Activated naive CD4-positive, alpha-beta T cell treated with anti-CD3 and anti-CD28 coated beads for 36 hours (primary cell): ENCODE data around the gene RNF222. TPM values are rescaled to one million over a fixed set of nuclear protein-coding genes. Genes with fewer than 3 reads are reported as not detected.
"Not testable (repeated sequence)": the region's sequence is repeated elsewhere in the genome, so short reads cannot be mapped to it uniquely, and the experiment has no call there.

Experiments
- CTCF ChIA-PET: fragments of 350-600 bp; sonication (Branson Sonifier 250); formaldehyde crosslinking; loops from one replicate; lab custom pipeline; 2021; ENCODE audit warnings: antibody characterized with exemption; lab: Charles Lee
- DNase-seq: peaks from one replicate; pipeline ENCODE4 v3.0.0-alpha.2; 2020
- H3K27ac Mint-ChIP-seq: one replicate; pipeline ENCODE4 v1.8.0; 2021; ENCODE audit warnings: mild to moderate bottlenecking, mixed read lengths
- H3K27me3 Mint-ChIP-seq: one replicate; pipeline ENCODE4 v1.8.0; 2021; ENCODE audit warnings: low read depth, mixed read lengths
- H3K36me3 Mint-ChIP-seq: one replicate; pipeline ENCODE4 v1.8.0; 2021; ENCODE audit warnings: low read depth, mixed read lengths
- H3K4me1 Mint-ChIP-seq: one replicate; pipeline ENCODE4 v1.8.0; 2021; ENCODE audit warnings: low read depth, mixed read lengths
- H3K4me3 Mint-ChIP-seq: one replicate; pipeline ENCODE4 v1.8.0; 2021; ENCODE audit warnings: mild to moderate bottlenecking, moderate library complexity, mixed read lengths
- H3K9me3 Mint-ChIP-seq: one replicate; pipeline ENCODE4 v1.8.0; 2021; ENCODE audit warnings: mixed read lengths
- intact Hi-C: fragments of 100-400 bp; cut with micrococcal nuclease; formaldehyde crosslinking; loops from one replicate; pipeline ENCODE4 v1.15.1; 2023
- total RNA-seq, 2 experiments: library from RNA; stranded (reverse); gene quantifications; one replicate each; pipeline ENCODE4 v1.2.3, GENCODE V29; 2021

The RNF222 gene
- total RNA-seq, 2 experiments from 2014 or later: 0.07 to 0.10 TPM

GRCh38 chr17:8376271-8377067, 21.2 kb downstream of the RNF222 start, which contains the start of gene KRABD2:
KRABD2 (minus strand) TSS chr17:8376704.
- intact Hi-C loops: no loop called here
- no peaks in the 10 kb centered on the region for H3K9me3 Mint-ChIP-seq
- DNase-seq: peak; percentile 93
- no peaks in the 10 kb centered on the region for H3K27me3 Mint-ChIP-seq
- H3K27ac Mint-ChIP-seq: peak within 1 kb of the TSS; percentile 80
- peaks cover 58% of the 10 kb centered on the region for H3K4me1 Mint-ChIP-seq
- peaks cover 46% of the 10 kb centered on the region for H3K36me3 Mint-ChIP-seq
- CTCF ChIA-PET: interaction anchor here (0.6 to 1.6 kb wide), 8 partner anchors 10 to 60 kb away, joined by 3 to 7 read pairs (median 3); no protein-coding TSS in a partner anchor
- H3K4me3 Mint-ChIP-seq: peak within 1 kb of the TSS; percentile 87

- H3K27ac Mint-ChIP-seq: peak overlapping the region; percentile 80
- intact Hi-C loops: no loop called here
- DNase-seq: no peak
- CTCF ChIA-PET: interaction anchor here (1.2 to 1.3 kb wide), 3 partner anchors 13 to 21 kb away, joined by 3 to 5 read pairs (median 4); no protein-coding TSS in a partner anchor
- peaks cover 51% of the 10 kb centered on the region for H3K4me1 Mint-ChIP-seq
- H3K27me3 Mint-ChIP-seq: no peaks in the 10 kb centered on the region
- peak overlapping the region; percentile 87 for H3K4me3 Mint-ChIP-seq
- no peaks in the 10 kb centered on the region for H3K9me3 Mint-ChIP-seq
- peaks cover 39% of the 10 kb centered on the region for H3K36me3 Mint-ChIP-seq
These were observed 21.8 kb downstream of the RNF222 start for GRCh38 chr17:8375738-8376259.

GRCh38 chr17:8373856-8374255, 23.8 kb downstream of the RNF222 start:
- DNase-seq, H3K27me3 Mint-ChIP-seq, H3K4me3 Mint-ChIP-seq, H3K27ac Mint-ChIP-seq, H3K9me3 Mint-ChIP-seq, intact Hi-C loops, CTCF ChIA-PET: not testable (repeated sequence)
- Mint-ChIP-seq H3K4me1 (peaks cover 36% of the 10 kb centered on the region), H3K36me3 (peaks cover 24% of the 10 kb centered on the region)

- no peaks in the 10 kb centered on the region for H3K27me3 Mint-ChIP-seq
- intact Hi-C loops: no loop called here
- peaks cover 26% of the 10 kb centered on the region for H3K4me1 Mint-ChIP-seq
- no peak overlapping the region for H3K4me3 Mint-ChIP-seq
- DNase-seq: no peak
- H3K36me3 Mint-ChIP-seq: peaks cover 15% of the 10 kb centered on the region
- no peaks in the 10 kb centered on the region for H3K9me3 Mint-ChIP-seq
- CTCF ChIA-PET: no interaction called here
- no peak overlapping the region for H3K27ac Mint-ChIP-seq
These were observed 25.2 kb downstream of the RNF222 start for GRCh38 chr17:8372422-8372821.

GRCh38 chr17:8371786-8372185, 25.8 kb downstream of the RNF222 start:
- no peak for DNase-seq
- Mint-ChIP-seq H3K27me3 (no peaks in the 10 kb centered on the region), H3K4me1 (peaks cover 20% of the 10 kb centered on the region), H3K4me3 (no peak overlapping the region), H3K9me3 (no peaks in the 10 kb centered on the region), H3K27ac (no peak overlapping the region), H3K36me3 (peaks cover 12% of the 10 kb centered on the region)
- intact Hi-C loops: no loop called here
- CTCF ChIA-PET: no interaction called here

GRCh38 chr17:8369944-8370343, 27.7 kb downstream of the RNF222 start:
- Mint-ChIP-seq H3K27me3 (no peaks in the 10 kb centered on the region), H3K9me3 (no peaks in the 10 kb centered on the region), H3K27ac (no peak overlapping the region), H3K4me1 (peaks cover 6% of the 10 kb centered on the region), H3K36me3 (peaks cover 5% of the 10 kb centered on the region), H3K4me3 (no peak overlapping the region)
- CTCF ChIA-PET: interaction anchor here (1.2 kb wide), 1 partner anchor 69 kb away, joined by 3 read pairs; no protein-coding TSS in a partner anchor
- no peak for DNase-seq
- intact Hi-C loops: no loop called here

GRCh38 chr17:8368193-8368592, 29.4 kb downstream of the RNF222 start:
- CTCF ChIA-PET: no interaction called here
- no peak overlapping the region for H3K4me3 Mint-ChIP-seq

GRCh38 chr17:8366231-8366630, 31.4 kb downstream of the RNF222 start:
- no peak for DNase-seq
- Mint-ChIP-seq H3K36me3 (peaks cover 5% of the 10 kb centered on the region), H3K4me3 (no peak overlapping the region), H3K4me1 (peaks cover 4% of the 10 kb centered on the region), H3K27ac (no peak overlapping the region), H3K9me3 (no peaks in the 10 kb centered on the region), H3K27me3 (no peaks in the 10 kb centered on the region)
- CTCF ChIA-PET: no interaction called here
- intact Hi-C loops: no loop called here

More at GRCh38 chr17:8368193-8368592, 29.4 kb downstream of the RNF222 start:
- H3K27me3 Mint-ChIP-seq: no peaks in the 10 kb centered on the region
- intact Hi-C loops: no loop called here
- H3K9me3 Mint-ChIP-seq: no peaks in the 10 kb centered on the region
- no peak for DNase-seq
- H3K27ac Mint-ChIP-seq: no peak overlapping the region
- peaks cover 5% of the 10 kb centered on the region for H3K36me3 Mint-ChIP-seq
- peaks cover 4% of the 10 kb centered on the region for H3K4me1 Mint-ChIP-seq

- peaks cover 4% of the 10 kb centered on the region for H3K4me1 Mint-ChIP-seq
- no peak overlapping the region for H3K27ac Mint-ChIP-seq
- DNase-seq: no peak
- no peaks in the 10 kb centered on the region for H3K27me3 Mint-ChIP-seq
- H3K4me3 Mint-ChIP-seq: no peak overlapping the region
- H3K9me3 Mint-ChIP-seq: no peaks in the 10 kb centered on the region
- H3K36me3 Mint-ChIP-seq: peaks cover 5% of the 10 kb centered on the region
- intact Hi-C loops: no loop called here
- CTCF ChIA-PET: interaction anchor here (1.0 kb wide), 1 partner anchor 246 kb away, joined by 3 read pairs; no protein-coding TSS in a partner anchor
These were observed 32.5 kb downstream of the RNF222 start for GRCh38 chr17:8365143-8365542.

GRCh38 chr17:8362651-8363332, 34.8 kb downstream of the RNF222 start:
- H3K4me3 Mint-ChIP-seq: no peak overlapping the region
- no peak for DNase-seq
- H3K9me3 Mint-ChIP-seq: no peaks in the 10 kb centered on the region
- H3K36me3 Mint-ChIP-seq: peaks cover 1% of the 10 kb centered on the region
- CTCF ChIA-PET: interaction anchor here (1.0 kb wide), 1 partner anchor 14 kb away, joined by 4 read pairs; the partner anchor contains the start of gene KRABD2
- peaks cover 7% of the 10 kb centered on the region for H3K4me1 Mint-ChIP-seq
- H3K27me3 Mint-ChIP-seq: no peaks in the 10 kb centered on the region
- intact Hi-C loops: no loop called here
- H3K27ac Mint-ChIP-seq: no peak overlapping the region

- no peak for DNase-seq
- H3K4me1 Mint-ChIP-seq: peaks cover 7% of the 10 kb centered on the region
- intact Hi-C loops: no loop called here
- CTCF ChIA-PET: interaction anchor here (1.1 kb wide), 1 partner anchor 16 kb away, joined by 3 read pairs; no protein-coding TSS in a partner anchor
- H3K4me3 Mint-ChIP-seq: no peak overlapping the region
- H3K27me3 Mint-ChIP-seq: no peaks in the 10 kb centered on the region
- no peaks in the 10 kb centered on the region for H3K36me3 Mint-ChIP-seq
- H3K9me3 Mint-ChIP-seq: no peaks in the 10 kb centered on the region
- no peak overlapping the region for H3K27ac Mint-ChIP-seq
These were observed 36.9 kb downstream of the RNF222 start for GRCh38 chr17:8360751-8361150.

- CTCF ChIA-PET: interaction anchor here (0.5 to 1.1 kb wide), 2 partner anchors 17 to 35 kb away, joined by 3 to 5 read pairs; no protein-coding TSS in a partner anchor
- H3K4me1 Mint-ChIP-seq: peaks cover 7% of the 10 kb centered on the region
- no peaks in the 10 kb centered on the region for H3K9me3 Mint-ChIP-seq
- H3K36me3 Mint-ChIP-seq: no peaks in the 10 kb centered on the region
- intact Hi-C loops: no loop called here
- no peak for DNase-seq
- no peak overlapping the region for H3K27ac Mint-ChIP-seq
- no peaks in the 10 kb centered on the region for H3K27me3 Mint-ChIP-seq
- no peak overlapping the region for H3K4me3 Mint-ChIP-seq
These were observed 37.4 kb downstream of the RNF222 start for GRCh38 chr17:8360260-8360659.
